BE2C (cell line): ENCODE results near the gene CELF1.

Experiments used
- DNase-seq: peaks from one replicate; pipeline ENCODE4 v3.0.0-alpha.2; 2020
- H3K27me3 ChIP-seq: fragments of 250-450 bp; sonication (Bioruptor Pico); 2 replicates; pipeline ENCODE4 v1.5.1; 2020; ENCODE audit warnings: mild to moderate bottlenecking
- H3K36me3 ChIP-seq: fragments of 250-450 bp; sonication (Bioruptor Pico); 2 replicates; pipeline ENCODE4 v1.5.1; 2020; ENCODE audit warnings: mild to moderate bottlenecking
- H3K4me1 ChIP-seq: fragments of 250-450 bp; sonication (Bioruptor Pico); 2 replicates; pipeline ENCODE4 v1.5.1; 2020
- H3K4me3 ChIP-seq: 2 replicates; pipeline ENCODE4 v1.5.1; 2011; ENCODE audit warnings: low read depth, low read length
- H3K9me3 ChIP-seq: fragments of 250-450 bp; sonication (Bioruptor Pico); 2 replicates; pipeline ENCODE4 v1.5.1; 2020
- CTCF ChIP-seq: IDR thresholded peaks from 2 replicates; pipeline ENCODE4 v1.5.1; 2012; ENCODE audit warnings: mild to moderate bottlenecking, low read depth, low read length

Gene CELF1

GRCh38 chr11:47510209-47510608, 42.7 kb downstream of the CELF1 start:
- Histone ChIP-seq H3K36me3 (no peaks in the 10 kb centered on the region), H3K4me1 (no peaks in the 10 kb centered on the region)
- no peak for TF ChIP-seq CTCF

GRCh38 chr11:47509077-47509536, 43.8 kb downstream of the CELF1 start:
- no peak for DNase-seq
- no peaks in the 10 kb centered on the region for H3K4me1 ChIP-seq

More at GRCh38 chr11:47510209-47510608, 42.7 kb downstream of the CELF1 start:
- Histone ChIP-seq H3K9me3 (no peaks in the 10 kb centered on the region), H3K4me3 (no peak overlapping the region), H3K27me3 (no peaks in the 10 kb centered on the region)
- no peak for DNase-seq

GRCh38 chr11:47508240-47508957, 44.5 kb downstream of the CELF1 start:
- no peaks in the 10 kb centered on the region for H3K27me3 ChIP-seq
- H3K4me1 ChIP-seq, result no peaks in the 10 kb centered on the region
- DNase-seq, result no peak
- H3K4me3 ChIP-seq, result no peak overlapping the region
- no peak for TF ChIP-seq CTCF
- H3K36me3 ChIP-seq, result no peaks in the 10 kb centered on the region
- no peaks in the 10 kb centered on the region for H3K9me3 ChIP-seq

More at GRCh38 chr11:47509077-47509536, 43.8 kb downstream of the CELF1 start:
- Histone ChIP-seq H3K4me3 (no peak overlapping the region), H3K36me3 (no peaks in the 10 kb centered on the region), H3K9me3 (no peaks in the 10 kb centered on the region), H3K27me3 (no peaks in the 10 kb centered on the region)
- no peak for TF ChIP-seq CTCF

GRCh38 chr11:47507563-47508239, 45.2 kb downstream of the CELF1 start:
- no peak for TF ChIP-seq CTCF
- no peak for DNase-seq
- Histone ChIP-seq H3K4me1 (no peaks in the 10 kb centered on the region), H3K9me3 (no peaks in the 10 kb centered on the region), H3K27me3 (no peaks in the 10 kb centered on the region), H3K4me3 (no peak overlapping the region), H3K36me3 (no peaks in the 10 kb centered on the region)

GRCh38 chr11:47506795-47507562, 46.0 kb downstream of the CELF1 start:
- no peaks in the 10 kb centered on the region for H3K27me3 ChIP-seq
- H3K9me3 ChIP-seq, result no peaks in the 10 kb centered on the region
- H3K36me3 ChIP-seq, result no peaks in the 10 kb centered on the region
- no peak overlapping the region for H3K4me3 ChIP-seq
- no peaks in the 10 kb centered on the region for H3K4me1 ChIP-seq
- no peak for DNase-seq
- TF ChIP-seq CTCF, result no peak
